ENCODE results near the gene ZNF362.

DNA sequence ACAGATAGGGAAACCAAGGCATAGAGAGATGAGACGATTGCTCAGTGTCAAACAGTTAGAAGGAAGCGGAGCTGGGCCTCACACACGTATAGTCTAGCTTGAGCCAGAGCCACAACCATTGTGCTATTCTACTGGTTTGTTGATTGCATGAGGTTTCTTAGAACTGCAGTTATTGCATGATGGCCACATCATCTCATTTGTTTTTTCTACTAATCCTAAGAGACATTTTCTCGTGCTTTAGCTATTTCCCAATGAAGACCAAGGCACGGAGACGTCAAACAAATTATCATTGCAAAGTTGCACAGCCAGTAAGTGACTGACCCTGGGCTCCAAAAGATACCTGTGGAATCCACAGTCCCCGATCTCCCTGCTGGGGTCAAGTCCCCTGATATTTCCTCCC is 25.1 kb upstream of the ZNF362 start:
- TF ChIP-seq, protein P1, sequence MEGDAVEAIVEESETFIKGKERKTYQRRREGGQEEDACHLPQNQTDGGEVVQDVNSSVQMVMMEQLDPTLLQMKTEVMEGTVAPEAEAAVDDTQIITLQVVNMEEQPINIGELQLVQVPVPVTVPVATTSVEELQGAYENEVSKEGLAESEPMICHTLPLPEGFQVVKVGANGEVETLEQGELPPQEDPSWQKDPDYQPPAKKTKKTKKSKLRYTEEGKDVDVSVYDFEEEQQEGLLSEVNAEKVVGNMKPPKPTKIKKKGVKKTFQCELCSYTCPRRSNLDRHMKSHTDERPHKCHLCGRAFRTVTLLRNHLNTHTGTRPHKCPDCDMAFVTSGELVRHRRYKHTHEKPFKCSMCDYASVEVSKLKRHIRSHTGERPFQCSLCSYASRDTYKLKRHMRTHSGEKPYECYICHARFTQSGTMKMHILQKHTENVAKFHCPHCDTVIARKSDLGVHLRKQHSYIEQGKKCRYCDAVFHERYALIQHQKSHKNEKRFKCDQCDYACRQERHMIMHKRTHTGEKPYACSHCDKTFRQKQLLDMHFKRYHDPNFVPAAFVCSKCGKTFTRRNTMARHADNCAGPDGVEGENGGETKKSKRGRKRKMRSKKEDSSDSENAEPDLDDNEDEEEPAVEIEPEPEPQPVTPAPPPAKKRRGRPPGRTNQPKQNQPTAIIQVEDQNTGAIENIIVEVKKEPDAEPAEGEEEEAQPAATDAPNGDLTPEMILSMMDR (IDR thresholded peaks at IDR 0.05) = no peak
- TF ChIP-seq POLR2AphosphoS5 (IDR thresholded peaks at IDR 0.05) (no peak), POLR2A (IDR thresholded peaks at IDR 0.05) (no peak)
